HepG2 (cell line): ENCODE measurements around the gene ZCCHC24. TPM values are rescaled to one million over a fixed set of nuclear protein-coding genes. Genes with fewer than 3 reads are reported as not detected.

Experiments
- CTCF ChIP-seq: sonication (generic); formaldehyde crosslinking; IDR thresholded peaks from 2 replicates; pipeline ENCODE4 v1.5.0; 2020; ENCODE audit warnings: mild to moderate bottlenecking, missing genetic modification reagents, moderate library complexity
- FOXA3 ChIP-seq: IDR thresholded peaks from 2 replicates; pipeline ENCODE4 v1.6.1; 2016; ENCODE audit warnings: missing genetic modification reagents, missing compliant biosample characterization
- HNRNPUL1 ChIP-seq: fragments of 200-400 bp; formaldehyde crosslinking; IDR thresholded peaks from 2 replicates; pipeline ENCODE4 v1.6.1; 2017; ENCODE audit warnings: low read depth, mild to moderate bottlenecking, low read length, moderate library complexity
- MTA3 ChIP-seq: sonication (generic); formaldehyde crosslinking; IDR thresholded peaks from 2 replicates; pipeline ENCODE4 v1.4.0; 2020; ENCODE audit warnings: missing genetic modification reagents
- TARDBP ChIP-seq: sonication (generic); formaldehyde crosslinking; IDR thresholded peaks from 2 replicates; pipeline ENCODE4 v1.8.0; 2022; ENCODE audit warnings: mild to moderate bottlenecking, missing genetic modification reagents
- ZFY ChIP-seq: sonication (generic); formaldehyde crosslinking; IDR thresholded peaks from 2 replicates; pipeline ENCODE4 v1.4.0; 2020; ENCODE audit warnings: missing genetic modification reagents
- ZNF646 ChIP-seq: sonication (generic); formaldehyde crosslinking; IDR thresholded peaks from 2 replicates; pipeline ENCODE4 v1.9.0; 2021; ENCODE audit warnings: mild to moderate bottlenecking, missing genetic modification reagents
- polyA plus RNA-seq, 8 experiments: library from polyadenylated mRNA; depleted of rRNA in 3 of 8; stranded (reverse) in 7 of 8; unstranded in 1 of 8; fragments of >200 nt; fragmentation: Illumina TruSeq in 4 of 8; extraction: Trizol in 4 of 8; gene quantifications; 2 replicates each; pipeline versions ENCODE4 v1.2.1 to v1.2.3, GENCODE V29; 2011 to 2016; ENCODE audit warnings: low read depth in 4 of 8, missing spikeins in 1 of 8, mixed read lengths in 1 of 8; ENCODE audit not compliant: insufficient read depth in 1 of 8
- total RNA-seq, 5 experiments: library from RNA; depleted of rRNA; stranded (reverse); fragments of >200 nt; fragmentation: Illumina TruSeq; extraction: Trizol; gene quantifications; 2 replicates each; pipeline ENCODE4 v1.2.3, GENCODE V29; 2016; ENCODE audit warnings: low read depth in 1 of 5

ZCCHC24 gene
- total and polyA plus RNA-seq, 2 of the 13 experiments (the other 11 are each of a cell fraction or from before 2014, with no cell fraction given) = 3.1 to 7.9 TPM

- TF ChIP-seq ZNF646 (0 out of 2 replicates have a peak, but pooled peaks have one; percentile 3), CTCF (CRISPR knock-in tag) (0 out of 2 replicates have a peak, but pooled peaks have one; percentile 13), FOXA3 (no peak), TARDBP (CRISPR knock-in tag) (peak; percentile 52; the same call in 1 of the 2 replicates), HNRNPUL1 (no peak), MTA3 (no peak), ZFY (CRISPR knock-in tag) (0 out of 2 replicates have a peak, but pooled peaks have one; percentile 1)
These were observed 66.5 kb downstream of the ZCCHC24 start (continued) for GRCh38 chr10:79378647-79379511.
